NCI-H82 (cell line): ENCODE measurements around the gene OR6C3.
"Not testable (repeated sequence)": the region's sequence is repeated elsewhere in the genome, so short reads cannot be mapped to it uniquely, and the experiment has no call there.

Experiments used
- DNase-seq: peaks from one replicate; lab custom pipeline; 2025; lab: John Stamatoyannopoulos, UW

Gene OR6C3

GRCh38 chr12:55330446-55330845, at the start of gene OR6C3:
Gene OR6C3 (plus strand): TSS chr12:55330746. CDS start chr12:55331701, 955 bp downstream.
- DNase-seq = no peak

GRCh38 chr12:55280991-55281390, 49.6 kb upstream of the OR6C3 start:
- no peak for DNase-seq

GRCh38 chr12:55289999-55290398, 40.5 kb upstream of the OR6C3 start:
- no peak for DNase-seq

- no peak for DNase-seq
Measured at GRCh38 chr12:55296469-55296868, 34.1 kb upstream of the OR6C3 start, which contains the start of gene OR6C6. Gene OR6C6 (minus strand): TSS chr12:55296569. CDS start chr12:55295232, 1,337 bp downstream.

GRCh38 chr12:55314043-55314442, 16.5 kb upstream of the OR6C3 start, which contains the start of gene OR6C1:
Gene OR6C1 (plus strand): TSS chr12:55314343. CDS start chr12:55320600, 6,257 bp downstream.
- no peak for DNase-seq

- no peak for DNase-seq
Measured at GRCh38 chr12:55320201-55320600, 10.3 kb upstream of the OR6C3 start.

GRCh38 chr12:55325801-55326200, 4.7 kb upstream of the OR6C3 start:
- DNase-seq = not testable (repeated sequence)

- no peak for DNase-seq
Measured at GRCh38 chr12:55336002-55336401, 5.5 kb downstream of the OR6C3 start.

- not testable (repeated sequence) for DNase-seq
Measured at GRCh38 chr12:55355338-55355737, 24.8 kb downstream of the OR6C3 start.

- no peak for DNase-seq
Measured at GRCh38 chr12:55362675-55363074, 32.1 kb downstream of the OR6C3 start, which contains the start of gene OR6C75. Gene OR6C75 (plus strand): TSS chr12:55362975. CDS start chr12:55365111, 2,136 bp downstream.

- DNase-seq = no peak
Measured at GRCh38 chr12:55365086-55365485, 34.5 kb downstream of the OR6C3 start.

GRCh38 chr12:55372521-55372920, 42.0 kb downstream of the OR6C3 start:
- no peak for DNase-seq
